Heart right ventricle (tissue), 16 donors: ENCODE results near the gene FAM81B. TPM values are rescaled to one million over a fixed set of nuclear protein-coding genes. Genes with fewer than 3 reads are reported as not detected.

ENCODE experiments used
- ATAC-seq, 8 donors: fragments of 200-7000 bp; cut with Tn5 transposase; one replicate each; pipeline ENCODE4 v1.9.1; 2020; ENCODE audit warnings: mild to moderate bottlenecking in 8 of 8, moderate library complexity in 8 of 8, moderate number of reproducible peaks in 1 of 8
- DNase-seq, 2 donors: peaks; one replicate each; pipeline ENCODE4 v3.0.0-alpha.2; 2020
- H3K27ac ChIP-seq, 10 donors: fragments of 200-600 bp; sonication (generic) in 2 of 10; one replicate each; pipeline versions ENCODE4 v1.5.0 to v1.8.0; 2020 to 2022; ENCODE audit warnings: mild to moderate bottlenecking in 3 of 10
- H3K27me3 ChIP-seq, 7 donors: fragments of 200-600 bp; one replicate each; pipeline ENCODE4 v1.8.0; 2021 to 2022; ENCODE audit warnings: mild to moderate bottlenecking in 2 of 7
- H3K36me3 ChIP-seq, 9 donors: fragments of 200-600 bp; sonication (generic) in 1 of 9; one replicate each; pipeline versions ENCODE4 v1.5.0 to v1.8.0; 2020 to 2022; ENCODE audit warnings: mild to moderate bottlenecking in 2 of 9
- H3K4me1 ChIP-seq, 9 donors: fragments of 200-600 bp; sonication (generic) in 1 of 9; one replicate each; pipeline versions ENCODE4 v1.5.0 to v1.8.0; 2020 to 2022; ENCODE audit warnings: mild to moderate bottlenecking in 4 of 9
- H3K4me3 ChIP-seq, 10 donors: fragments of 200-600 bp; sonication (generic) in 2 of 10; one replicate each; pipeline versions ENCODE4 v1.5.0 to v1.8.0; 2020 to 2022; ENCODE audit warnings: mild to moderate bottlenecking in 7 of 10, moderate library complexity in 2 of 10
- H3K9me3 ChIP-seq, 11 donors: fragments of 200-600 bp in 10 of 11; sonication (generic) in 2 of 11; one replicate each; pipeline versions ENCODE4 v1.5.0 to v1.8.0; 2013 to 2022; ENCODE audit warnings: mild to moderate bottlenecking in 2 of 11, control low read depth in 1 of 11, moderate library complexity in 1 of 11
- CTCF ChIP-seq, 9 donors: fragments of 200-600 bp; sonication (generic) in 2 of 9; IDR thresholded peaks; one replicate each; pipeline versions ENCODE4 v1.5.0 to v1.8.0; 2021 to 2022; ENCODE audit warnings: antibody characterized with exemption in 9 of 9, mild to moderate bottlenecking in 5 of 9, moderate library complexity in 1 of 9
- WGBS, 2 donors: extraction: QIAGEN DNeasy Blood & Tissue Kit; methylation state at CpG; one replicate each; pipeline ENCODE4 v1.1.7; 2013; ENCODE audit warnings: inconsistent platforms in 1 of 2; 5-methylcytosine and 5-hydroxymethylcytosine counted together
- intact Hi-C, 10 donors: fragments of 100-400 bp; cut with DNase I; formaldehyde crosslinking; loops; one replicate each; pipeline versions ENCODE4 v1.11.1 to v1.14.2; 2022
- polyA plus RNA-seq, 2 donors: library from polyadenylated mRNA; stranded (reverse); fragments of 200-250 nt; gene quantifications; one replicate each; pipeline ENCODE4 v1.2.3, GENCODE V29; 2013
- total RNA-seq, 10 donors: library from RNA; stranded (reverse); fragmentation: NEBNext Ultra II Directional in 3 of 10; extraction: Animal tissue kit (Norgen Biotek cat#: 25700) in 3 of 10; gene quantifications; one replicate each; pipeline versions ENCODE4 v1.2.1 to v1.2.4, GENCODE V29; 2021 to 2023
- donor health status: Arrhythmogenic right ventricular cardiomyopathy.
- donor health status: ischemic (EF 13 %, LVEDD 7.1; RV severe dilation, severe dysfunction).
- donor health status: healthy with polysubstance abuse.
- donor health status: DM: no; HTN: yes; CAD: no.
- donor health status: DM: no; HTN: no; CAD: no.
- donor health status: ischemic (EF 25% LVEDD 6.9; RV normal size, moderate dysfunction).
- donor health status: ischemic (EF 25% LVEDD 5.7; RV mildly dilated, moderate dysfunction).
- donor health status: healthy.
- donor health status: DM: yes; HTN: yes; CAD: no.
- donor health status: Ischemic cardiomyopathy.
- donor health status: ischemic (EF 35%, LVEDD 5.7; RV mildly dilated, moderate dysfunction).
- donor health status: nonischemic (EF 11% LVEDD 7.7; RV severe dilation, severe dysfunction).
- donor health status: DM: yes; HTN: yes; CAD: no.
- donor health status: PGD.
- donor health status: ischemic (EF 29% LVEDD 5.4; RV normal size, mild dysfunction).
- donor health status: nonischemic (EF 23%, LVEDD 6.1; RV moderate dilation, normal function).

FAM81B gene
- total and polyA plus RNA-seq, 12 donors, result 0.12 to 19.5 (median 6.9) TPM

- 52 to 54% methylated on average over 3 of the region's 3 CpGs for WGBS, 2 donors
- Histone ChIP-seq H3K4me3 (no peak overlapping the region), H3K9me3 (peaks cover 0 to 6% (median 0%) of the 10 kb centered on the region in 11 donors), H3K36me3 (no peaks in the 10 kb centered on the region), H3K4me1 (no peaks in the 10 kb centered on the region), H3K27me3 (no peaks in the 10 kb centered on the region), H3K27ac (no peak overlapping the region)
- intact Hi-C loops, result no loop called here
- DNase-seq (no peak), ATAC-seq (no peak)
- no peak for TF ChIP-seq CTCF (IDR thresholded peaks at IDR 0.05)
These were observed 21.4 kb upstream of the FAM81B start for GRCh38 chr5:95369782-95370181.

GRCh38 chr5:95374061-95374460 lies 17.1 kb upstream of the FAM81B start:
- WGBS, 2 donors, result 82 to 83% methylated on average over 7 of the region's 7 CpGs
- Histone ChIP-seq H3K27me3 (no peaks in the 10 kb centered on the region), H3K9me3 (peaks cover 0 to 2% (median 0%) of the 10 kb centered on the region in 11 donors), H3K36me3 (no peaks in the 10 kb centered on the region), H3K4me1 (no peaks in the 10 kb centered on the region), H3K4me3 (no peak overlapping the region), H3K27ac (no peak overlapping the region)
- DNase-seq (no peak), ATAC-seq (no peak)
- intact Hi-C loops, result no loop called here
- TF ChIP-seq CTCF (IDR thresholded peaks at IDR 0.05), result no peak

- intact Hi-C loops, result no loop called here
- Histone ChIP-seq H3K27me3 (no peaks in the 10 kb centered on the region), H3K4me1 (no peaks in the 10 kb centered on the region), H3K27ac (no peak overlapping the region), H3K9me3 (peaks cover 0 to 7% (median 0%) of the 10 kb centered on the region in 11 donors), H3K4me3 (no peak overlapping the region), H3K36me3 (no peaks in the 10 kb centered on the region)
- no peak for TF ChIP-seq CTCF (IDR thresholded peaks at IDR 0.05)
- WGBS, 2 donors, result 64 to 72% methylated on average over 4 of the region's 4 CpGs
- DNase-seq (no peak), ATAC-seq (no peak)
These were observed 15.6 kb upstream of the FAM81B start for GRCh38 chr5:95375591-95375990.

GRCh38 chr5:95379133-95379532 lies 12.0 kb upstream of the FAM81B start:
- Histone ChIP-seq H3K27me3 (no peaks in the 10 kb centered on the region), H3K36me3 (no peaks in the 10 kb centered on the region), H3K27ac (no peak overlapping the region), H3K4me3 (no peak overlapping the region), H3K9me3 (peaks cover 0 to 8% (median 0%) of the 10 kb centered on the region in 11 donors), H3K4me1 (no peaks in the 10 kb centered on the region)
- 45 to 86% methylated on average over 2 of the region's 2 CpGs for whole genome bisulfite sequencing, 2 donors
- DNase-seq, result no peak
- ATAC-seq, result no peak
- intact Hi-C loops, result no loop called here
- no peak for TF ChIP-seq CTCF (IDR thresholded peaks at IDR 0.05)
